Mucosa of stomach (tissue), 1 donor: Measurements from ENCODE around the gene LGR6.

ENCODE experiments used
- H3K27me3 ChIP-seq: one replicate; pipeline ENCODE4 v1.7.0; 2013; ENCODE audit warnings: mild to moderate bottlenecking, low read length; ENCODE audit not compliant: control insufficient read depth, insufficient read depth
- H3K36me3 ChIP-seq: one replicate; pipeline ENCODE4 v1.7.0; 2013; ENCODE audit warnings: low read length; ENCODE audit not compliant: control insufficient read depth, insufficient read depth
- H3K4me1 ChIP-seq: one replicate; pipeline ENCODE4 v1.7.0; 2013; ENCODE audit warnings: mild to moderate bottlenecking, low read length; ENCODE audit not compliant: control insufficient read depth, insufficient read depth
- H3K4me3 ChIP-seq: one replicate; pipeline ENCODE4 v1.7.0; 2013; ENCODE audit warnings: low read length
- H3K9ac ChIP-seq: one replicate; pipeline ENCODE4 v1.7.0; 2013; ENCODE audit warnings: mild to moderate bottlenecking, low read length, moderate library complexity
- H3K9me3 ChIP-seq: one replicate; pipeline ENCODE4 v1.7.0; 2013; ENCODE audit warnings: mild to moderate bottlenecking, low read length, moderate library complexity; ENCODE audit not compliant: control insufficient read depth
- donor health status: Pancreatic carcinoma.

The LGR6 gene

GRCh38 chr1:202289009-202289408 is 95.4 kb downstream of the LGR6 start:
- H3K4me1 ChIP-seq = no peaks in the 10 kb centered on the region
- no peaks in the 10 kb centered on the region for H3K27me3 ChIP-seq
- no peak overlapping the region for H3K4me3 ChIP-seq
- no peaks in the 10 kb centered on the region for H3K36me3 ChIP-seq
- H3K9ac ChIP-seq = no peak overlapping the region
- no peaks in the 10 kb centered on the region for H3K9me3 ChIP-seq

GRCh38 chr1:202291001-202291400 is 97.4 kb downstream of the LGR6 start:
- Histone ChIP-seq H3K4me1 (no peaks in the 10 kb centered on the region), H3K4me3 (no peak overlapping the region), H3K27me3 (no peaks in the 10 kb centered on the region), H3K36me3 (no peaks in the 10 kb centered on the region), H3K9me3 (no peaks in the 10 kb centered on the region), H3K9ac (no peak overlapping the region)

- no peak overlapping the region for H3K4me3 ChIP-seq
- H3K36me3 ChIP-seq = no peaks in the 10 kb centered on the region
These were observed 98.5 kb downstream of the LGR6 start for GRCh38 chr1:202291961-202292712.

GRCh38 chr1:202292773-202293172 is 99.2 kb downstream of the LGR6 start:
- H3K9me3 ChIP-seq = no peaks in the 10 kb centered on the region
- no peak overlapping the region for H3K9ac ChIP-seq
- H3K4me1 ChIP-seq = no peaks in the 10 kb centered on the region
- no peak overlapping the region for H3K4me3 ChIP-seq
- H3K36me3 ChIP-seq = no peaks in the 10 kb centered on the region
- H3K27me3 ChIP-seq = no peaks in the 10 kb centered on the region

More at GRCh38 chr1:202291961-202292712, 98.5 kb downstream of the LGR6 start:
- Histone ChIP-seq H3K4me1 (no peaks in the 10 kb centered on the region), H3K9me3 (no peaks in the 10 kb centered on the region), H3K9ac (no peak overlapping the region), H3K27me3 (no peaks in the 10 kb centered on the region)

GRCh38 chr1:202293569-202293968 is 100.0 kb downstream of the LGR6 start:
- Histone ChIP-seq H3K4me1 (no peaks in the 10 kb centered on the region), H3K4me3 (no peak overlapping the region), H3K9me3 (no peaks in the 10 kb centered on the region), H3K9ac (no peak overlapping the region), H3K27me3 (no peaks in the 10 kb centered on the region), H3K36me3 (no peaks in the 10 kb centered on the region)

GRCh38 chr1:202302166-202302565 is 108.6 kb downstream of the LGR6 start:
- Histone ChIP-seq H3K4me3 (no peak overlapping the region), H3K36me3 (no peaks in the 10 kb centered on the region), H3K4me1 (no peaks in the 10 kb centered on the region), H3K9ac (no peak overlapping the region), H3K27me3 (no peaks in the 10 kb centered on the region), H3K9me3 (no peaks in the 10 kb centered on the region)

GRCh38 chr1:202304375-202304774 is 110.8 kb downstream of the LGR6 start:
- Histone ChIP-seq H3K4me1 (no peaks in the 10 kb centered on the region), H3K9me3 (no peaks in the 10 kb centered on the region), H3K27me3 (peaks cover 5% of the 10 kb centered on the region), H3K4me3 (no peak overlapping the region), H3K9ac (no peak overlapping the region), H3K36me3 (no peaks in the 10 kb centered on the region)

- Histone ChIP-seq H3K9me3 (no peaks in the 10 kb centered on the region), H3K4me1 (no peaks in the 10 kb centered on the region), H3K27me3 (peaks cover 5% of the 10 kb centered on the region), H3K4me3 (no peak overlapping the region), H3K9ac (no peak overlapping the region), H3K36me3 (no peaks in the 10 kb centered on the region)
These were observed 111.6 kb downstream of the LGR6 start for GRCh38 chr1:202305168-202305567.

GRCh38 chr1:202306535-202307345 is 113.1 kb downstream of the LGR6 start:
- no peaks in the 10 kb centered on the region for H3K9me3 ChIP-seq
- H3K36me3 ChIP-seq = no peaks in the 10 kb centered on the region
- no peaks in the 10 kb centered on the region for H3K4me1 ChIP-seq
- H3K4me3 ChIP-seq = no peak overlapping the region
- H3K27me3 ChIP-seq = peaks cover 5% of the 10 kb centered on the region
- H3K9ac ChIP-seq = no peak overlapping the region

GRCh38 chr1:202310071-202310725 is 116.6 kb downstream of the LGR6 start:
- no peaks in the 10 kb centered on the region for H3K4me1 ChIP-seq
- H3K27me3 ChIP-seq = peaks cover 5% of the 10 kb centered on the region
- no peak overlapping the region for H3K4me3 ChIP-seq
- no peaks in the 10 kb centered on the region for H3K36me3 ChIP-seq
- H3K9me3 ChIP-seq = no peaks in the 10 kb centered on the region
- H3K9ac ChIP-seq = no peak overlapping the region

- Histone ChIP-seq H3K27me3 (peaks cover 5% of the 10 kb centered on the region), H3K4me1 (no peaks in the 10 kb centered on the region), H3K9me3 (no peaks in the 10 kb centered on the region), H3K9ac (no peak overlapping the region), H3K36me3 (no peaks in the 10 kb centered on the region), H3K4me3 (no peak overlapping the region)
These were observed 117.1 kb downstream of the LGR6 start for GRCh38 chr1:202310746-202311145.
